Liver (tissue), 9 donors: ENCODE measurements around the gene CDKN2B-AS1. TPM values are rescaled to one million over a fixed set of nuclear protein-coding genes. Genes with fewer than 3 reads are reported as not detected.

ENCODE experiments used
- DNase-seq: peaks from one replicate; pipeline ENCODE4 v3.0.0-alpha.2; 2017; ENCODE audit warnings: low spot score
- H3K27ac ChIP-seq, 2 donors: one replicate each; pipeline ENCODE4 v1.7.0; 2013; ENCODE audit warnings: inconsistent platforms in 2 of 2, low read length in 2 of 2, control low read depth in 1 of 2, low read depth in 1 of 2, mild to moderate bottlenecking in 1 of 2
- H3K27me3 ChIP-seq, 4 donors: one replicate each; pipeline versions ENCODE4 v1.6.1 to v1.7.0; 2013; ENCODE audit warnings: low read length in 3 of 4, inconsistent platforms in 1 of 4, mild to moderate bottlenecking in 1 of 4, moderate library complexity in 1 of 4; ENCODE audit not compliant: control insufficient read depth in 4 of 4, insufficient read depth in 4 of 4
- H3K36me3 ChIP-seq, 4 donors: one replicate each; pipeline versions ENCODE4 v1.6.1 to v1.7.0; 2013; ENCODE audit warnings: low read length in 3 of 4, mild to moderate bottlenecking in 3 of 4, low read depth in 1 of 4, moderate library complexity in 1 of 4; ENCODE audit not compliant: control insufficient read depth in 4 of 4, insufficient read depth in 3 of 4
- H3K4me1 ChIP-seq, 4 donors: one replicate each; pipeline versions ENCODE4 v1.6.1 to v1.7.0; 2013; ENCODE audit warnings: low read length in 3 of 4, mild to moderate bottlenecking in 3 of 4, moderate library complexity in 1 of 4; ENCODE audit not compliant: control insufficient read depth in 4 of 4, insufficient read depth in 4 of 4
- H3K4me3 ChIP-seq, 3 donors: one replicate each; pipeline versions ENCODE4 v1.6.1 to v1.7.0; 2013; ENCODE audit warnings: low read length in 3 of 3, control low read depth in 1 of 3, low read depth in 1 of 3, mild to moderate bottlenecking in 1 of 3
- H3K9ac ChIP-seq, 2 donors: one replicate each; pipeline ENCODE4 v1.7.0; 2013; ENCODE audit warnings: low read length in 2 of 2, mild to moderate bottlenecking in 2 of 2, moderate library complexity in 2 of 2, control low read depth in 1 of 2, low read depth in 1 of 2
- H3K9me3 ChIP-seq, 4 donors: one replicate each; pipeline versions ENCODE4 v1.6.1 to v1.7.0; 2013; ENCODE audit warnings: low read length in 3 of 4; ENCODE audit not compliant: control insufficient read depth in 4 of 4
- ATF3 ChIP-seq: IDR thresholded peaks from 2 replicates; pipeline ENCODE4 v1.6.1; 2016; ENCODE audit warnings: antibody characterized with exemption
- CTCF ChIP-seq: fragments of 150-350 bp; IDR thresholded peaks from 2 replicates; pipeline ENCODE4 v1.5.1; 2017; ENCODE audit warnings: improper control_type of control experiment, low read depth, low read length; ENCODE audit not compliant: missing input control
- EGR1 ChIP-seq, 2 donors: IDR thresholded peaks; 2 replicates each; pipeline ENCODE4 v1.6.1; 2016 to 2018; ENCODE audit warnings: antibody characterized with exemption in 2 of 2, low read depth in 2 of 2
- FOXA2 ChIP-seq: IDR thresholded peaks from 2 replicates; pipeline ENCODE4 v1.6.1; 2016; ENCODE audit warnings: antibody characterized with exemption
- GABPA ChIP-seq, 2 donors: IDR thresholded peaks in 1 of 2; conservative IDR thresholded peaks in 1 of 2; 2 replicates each; pipeline ENCODE4 v1.6.1; 2016; ENCODE audit warnings: antibody characterized with exemption in 2 of 2, mild to moderate bottlenecking in 1 of 2, moderate library complexity in 1 of 2
- HNF4A ChIP-seq, 2 donors: conservative IDR thresholded peaks; 2 replicates each; pipeline ENCODE4 v1.6.1; 2016; ENCODE audit warnings: antibody characterized with exemption in 2 of 2, mild to moderate bottlenecking in 2 of 2
- HNF4G ChIP-seq: IDR thresholded peaks from 2 replicates; pipeline ENCODE4 v1.6.1; 2016; ENCODE audit warnings: antibody characterized with exemption
- JUND ChIP-seq, 2 donors: IDR thresholded peaks; 2 replicates each; pipeline ENCODE4 v1.6.1; 2016; ENCODE audit warnings: antibody characterized with exemption in 2 of 2
- NR2F2 ChIP-seq: IDR thresholded peaks from 2 replicates; pipeline ENCODE4 v1.6.1; 2016; ENCODE audit warnings: antibody characterized with exemption
- RAD21 ChIP-seq, 2 donors: IDR thresholded peaks; 2 replicates each; pipeline ENCODE4 v1.6.1; 2016; ENCODE audit warnings: antibody characterized with exemption in 2 of 2, mild to moderate bottlenecking in 2 of 2
- REST ChIP-seq: IDR thresholded peaks from 2 replicates; pipeline ENCODE4 v1.6.1; 2016; ENCODE audit warnings: antibody characterized with exemption, mild to moderate bottlenecking
- RXRA ChIP-seq, 2 donors: IDR thresholded peaks; 2 replicates each; pipeline ENCODE4 v1.6.1; 2017 to 2018; ENCODE audit warnings: antibody characterized with exemption in 2 of 2, mild to moderate bottlenecking in 1 of 2
- SP1 ChIP-seq: IDR thresholded peaks from 2 replicates; pipeline ENCODE4 v1.6.1; 2018; ENCODE audit warnings: antibody characterized with exemption, mild to moderate bottlenecking
- YY1 ChIP-seq: IDR thresholded peaks from 2 replicates; pipeline ENCODE4 v1.6.1; 2016; ENCODE audit warnings: antibody characterized with exemption, mild to moderate bottlenecking
- ZBTB33 ChIP-seq: IDR thresholded peaks from 2 replicates; pipeline ENCODE4 v1.6.1; 2016; ENCODE audit warnings: antibody characterized with exemption
- WGBS: extraction: QIAGEN DNeasy Blood & Tissue Kit; methylation state at CpG from one replicate; pipeline ENCODE4 v1.1.7; 2013; 5-methylcytosine and 5-hydroxymethylcytosine counted together
- polyA plus RNA-seq, 2 donors: library from polyadenylated mRNA; stranded (reverse) in 1 of 2; unstranded in 1 of 2; fragments of 200-250 nt in 1 of 2; fragments of >200 nt in 1 of 2; fragmentation: Nextera tagmentation in 1 of 2; extraction: Ambion mirVana in 1 of 2; gene quantifications; one replicate each; pipeline versions ENCODE4 v1.2.1 to v1.2.3, GENCODE V29; 2013 to 2015
- total RNA-seq, 2 donors: library from RNA; depleted of rRNA; stranded (reverse); fragments of >200 nt; gene quantifications; one replicate each; pipeline ENCODE4 v1.2.3, GENCODE V29; 2014
- donor health status: healthy.
- donor health status: healthy.
- donor health status: healthy.
- donor health status: healthy.
- donor health status: healthy.

The CDKN2B-AS1 gene
- total and polyA plus RNA-seq, 4 donors = 0.08 to 0.42 TPM; not detected in 2

- no peak for TF ChIP-seq SP1
- no peak for DNase-seq
- Histone ChIP-seq H3K36me3 (no peaks in the 10 kb centered on the region), H3K9me3 (peaks cover 0 to 6% (median 0%) of the 10 kb centered on the region in 4 donors), H3K4me3 (no peak overlapping the region), H3K27ac (no peak overlapping the region), H3K27me3 (peaks cover 0 to 4% (median under 1%) of the 10 kb centered on the region in 4 donors), H3K4me1 (no peaks in the 10 kb centered on the region), H3K9ac (no peak overlapping the region)
- WGBS = 38% methylated on average over 9 of the region's 9 CpGs
Observed at GRCh38 chr9:21988056-21988990, 6.3 kb upstream of the CDKN2B-AS1 start.

- Histone ChIP-seq H3K4me3 (no peak overlapping the region), H3K4me1 (peaks cover 4 to 6% (median 4%) of the 10 kb centered on the region in 4 donors), H3K9me3 (peaks cover 0 to 6% (median 0%) of the 10 kb centered on the region in 4 donors), H3K27ac (no peak overlapping the region), H3K27me3 (peaks cover 0 to 4% (median under 1%) of the 10 kb centered on the region in 4 donors), H3K36me3 (no peaks in the 10 kb centered on the region), H3K9ac (no peak overlapping the region)
- WGBS = 23% methylated on average over 35 of the region's 35 CpGs
- no peak for DNase-seq
- no peak for TF ChIP-seq REST
- TF ChIP-seq HNF4G = no peak
- TF ChIP-seq CTCF = no peak
- TF ChIP-seq EGR1 (IDR thresholded peaks at IDR 0.05; ENCODE audit: low read depth in 2 of 2) = no peak
- TF ChIP-seq FOXA2 = no peak
- TF ChIP-seq ATF3 = no peak
- no peak for TF ChIP-seq NR2F2
- no peak for TF ChIP-seq HNF4A (conservative IDR thresholded peaks at IDR 0.05)
- no peak for TF ChIP-seq SP1
- TF ChIP-seq ZBTB33 = no peak
- no peak for TF ChIP-seq YY1
- no peak for TF ChIP-seq RXRA (IDR thresholded peaks at IDR 0.05)
- TF ChIP-seq JUND (IDR thresholded peaks at IDR 0.05) = no peak
- TF ChIP-seq GABPA (IDR thresholded peaks at IDR 0.05 in 1 of 2, conservative IDR thresholded peaks at IDR 0.05 in 1 of 2) = no peak
- TF ChIP-seq RAD21 (IDR thresholded peaks at IDR 0.05) = no peak
Observed at GRCh38 chr9:21989440-21990189, 5.0 kb upstream of the CDKN2B-AS1 start.
